GM12878 (cell line): ENCODE measurements around the gene MISP3. TPM values are rescaled to one million over a fixed set of nuclear protein-coding genes. Genes with fewer than 3 reads are reported as not detected.

Experiments used
- ATAC-seq: fragments of 200-7000 bp; cut with Tn5 transposase; 3 replicates; pipeline ENCODE4 v1.9.1; 2020; ENCODE audit warnings: mild to moderate bottlenecking, moderate library complexity
- BruUV-seq: library from RNA; stranded (reverse); fragments of 400-500 nt; replicated peaks from 2 replicates; lab custom pipeline; 2021; lab: Mats Ljungman, UMichigan
- CTCF ChIA-PET: fragments of 300-600 bp; sonication (Branson Sonifier 250); formaldehyde crosslinking; extraction: SDS; loops from one replicate; lab custom pipeline; 2021; ENCODE audit warnings: inconsistent platforms; lab: Yijun Ruan, JAX
- POLR2A ChIA-PET: fragments of 350-600 bp; formaldehyde crosslinking; extraction: SDS; loops from one replicate; lab custom pipeline; 2021; ENCODE audit warnings: inconsistent platforms; lab: Charles Lee
- RAD21 ChIA-PET: fragments of 300-600 bp; sonication (Branson Sonifier 250); formaldehyde crosslinking; loops from one replicate; lab custom pipeline; 2023; ENCODE audit warnings: antibody characterized with exemption; ENCODE audit not compliant: unreplicated experiment; lab: Charles Lee
- SMC1A ChIA-PET: fragments of 300-600 bp; sonication (Branson Sonifier 250); formaldehyde crosslinking; loops from one replicate; lab custom pipeline; 2023; ENCODE audit not compliant: unreplicated experiment, uncharacterized antibody; lab: Charles Lee
- DNase-seq: peaks from one replicate; pipeline ENCODE4 v3.0.0-alpha.2; 2011; ENCODE audit warnings: low read depth, low spot score
- FAIRE-seq: peaks from 3 replicates; lab custom pipeline; 2011; peaks lifted over from hg19 to GRCh38; lab: Jason Lieb, UNC
- H2AFZ ChIP-seq: 2 replicates; pipeline ENCODE4 v1.6.0; 2011; ENCODE audit warnings: low read depth, low read length, control low read depth; ENCODE audit not compliant: control insufficient read depth
- H3K27ac ChIP-seq: 2 replicates; pipeline ENCODE4 v1.5.1; 2011; ENCODE audit warnings: control low read depth; ENCODE audit not compliant: control insufficient read depth, insufficient read depth
- H3K27me3 ChIP-seq, 2 experiments: replicated peaks in 1 of 2; 2 replicates each; pipeline versions ENCODE4 v1.6.0 to v1.6.1; 2011; ENCODE audit warnings: low read length in 1 of 2; ENCODE audit not compliant: control insufficient read depth in 2 of 2, insufficient read depth in 2 of 2
- H3K36me3 ChIP-seq, 2 experiments: 2 replicates each; pipeline ENCODE4 v1.5.1; 2011; ENCODE audit warnings: low read length in 1 of 2; ENCODE audit not compliant: control insufficient read depth in 2 of 2, insufficient read depth in 2 of 2
- H3K4me1 ChIP-seq: 2 replicates; pipeline ENCODE4 v1.6.1; 2011; ENCODE audit warnings: mild to moderate bottlenecking, low read length, moderate library complexity, mixed read lengths; ENCODE audit not compliant: control insufficient read depth, insufficient read depth
- H3K4me2 ChIP-seq: 2 replicates; pipeline ENCODE4 v1.6.0; 2011; ENCODE audit warnings: control low read depth; ENCODE audit not compliant: control insufficient read depth, insufficient read depth
- H3K4me3 ChIP-seq: fragments of 200-600 bp; sonication (generic); 2 replicates; pipeline ENCODE4 v1.5.1; 2016
- H3K79me2 ChIP-seq: 2 replicates; pipeline ENCODE4 v1.6.0; 2011; ENCODE audit warnings: low read length; ENCODE audit not compliant: control insufficient read depth, insufficient read depth
- H3K9ac ChIP-seq: 2 replicates; pipeline ENCODE4 v1.8.0; 2011; ENCODE audit warnings: low read length, control low read depth, mixed read lengths; ENCODE audit not compliant: control insufficient read depth, insufficient read depth
- H3K9me3 ChIP-seq: replicated peaks from 3 replicates; pipeline ENCODE4 v1.5.1; 2011; ENCODE audit warnings: mild to moderate bottlenecking, low read length; ENCODE audit not compliant: control insufficient read depth, insufficient read depth
- H4K20me1 ChIP-seq: 2 replicates; pipeline ENCODE4 v1.6.0; 2011; ENCODE audit not compliant: control insufficient read depth, insufficient read depth
- ATF3 ChIP-seq: IDR thresholded peaks from 2 replicates; pipeline ENCODE4 v1.6.1; 2011; ENCODE audit warnings: low read depth, mild to moderate bottlenecking, low read length, moderate library complexity, borderline replicate concordance; ENCODE audit errors: extremely low read depth
- BCL3 ChIP-seq: IDR thresholded peaks from 2 replicates; pipeline ENCODE4 v1.6.1; 2011; ENCODE audit warnings: borderline replicate concordance, low read depth, mild to moderate bottlenecking, moderate library complexity, low read length; ENCODE audit not compliant: insufficient read depth, poor library complexity, severe bottlenecking
- BMI1 ChIP-seq: fragments of 450-650 bp; IDR thresholded peaks from 2 replicates; pipeline ENCODE4 v1.6.1; 2016; ENCODE audit warnings: mild to moderate bottlenecking, moderate library complexity, borderline replicate concordance
- ETV6 ChIP-seq, 2 experiments: fragments of 450-650 bp in 1 of 2; IDR thresholded peaks in 1 of 2; conservative IDR thresholded peaks in 1 of 2; 2 replicates each; pipeline ENCODE4 v1.6.1; 2014; ENCODE audit warnings: antibody characterized with exemption in 1 of 2, borderline replicate concordance in 1 of 2, low read depth in 1 of 2, mild to moderate bottlenecking in 1 of 2, moderate library complexity in 1 of 2
- MXI1 ChIP-seq: fragments of 150-350 bp; IDR thresholded peaks from 2 replicates; pipeline ENCODE4 v1.6.1; 2011; ENCODE audit warnings: low read depth, mild to moderate bottlenecking, inconsistent platforms, low read length, improper control_type of control experiment
- NFYA ChIP-seq: IDR thresholded peaks from 2 replicates; pipeline ENCODE4 v1.6.1; 2011; ENCODE audit warnings: low read depth, mild to moderate bottlenecking, low read length, improper control_type of control experiment, borderline replicate concordance
- SIN3A ChIP-seq: IDR thresholded peaks from 2 replicates; pipeline ENCODE4 v1.6.1; 2012; ENCODE audit warnings: low read depth, low read length, improper control_type of control experiment
- SUPT20H ChIP-seq: IDR thresholded peaks from 2 replicates; pipeline ENCODE4 v1.6.1; 2011; ENCODE audit warnings: low read depth, mild to moderate bottlenecking, low read length, moderate library complexity, borderline replicate concordance; ENCODE audit not compliant: control insufficient read depth
- TARDBP ChIP-seq: IDR thresholded peaks from 2 replicates; pipeline ENCODE4 v1.6.1; 2016; ENCODE audit warnings: borderline replicate concordance
- TBL1XR1 ChIP-seq: IDR thresholded peaks from 2 replicates; pipeline ENCODE4 v1.6.1; 2012; ENCODE audit warnings: low read depth, low read length, improper control_type of control experiment
- WGBS: methylation state at CpG from one replicate; pipeline ENCODE4 v1.1.6; 2016; ENCODE audit warnings: low lambda C conversion rate; ENCODE audit not compliant: insufficient replicate concordance, insufficient coverage; ENCODE audit errors: missing lambda C conversion rate; 5-methylcytosine and 5-hydroxymethylcytosine counted together
- in situ Hi-C: fragments of 300-500 bp; cut with MboI; formaldehyde crosslinking; loops from 9 replicates; pipeline ENCODE4 v1.14.3; 2018; ENCODE audit warnings: mixed read lengths
- intact Hi-C: fragments of 100-400 bp; cut with micrococcal nuclease; formaldehyde crosslinking; loops from one replicate; pipeline ENCODE4 v1.14.2; 2022; ENCODE audit not compliant: unreplicated experiment
- polyA plus RNA-seq, 11 experiments: library from polyadenylated mRNA; depleted of rRNA in 4 of 11; unstranded in 6 of 11; stranded (reverse) in 5 of 11; fragments of >200 nt; fragmentation: Nextera tagmentation in 4 of 11; fragmentation: Illumina TruSeq in 1 of 11; extraction: Ambion mirVana in 4 of 11; extraction: Trizol in 1 of 11; gene quantifications; 1 replicate in 1 of 11; 2 replicates in 10 of 11; pipeline versions ENCODE4 v1.2.1 to v1.2.3, GENCODE V29; 2011 to 2016; ENCODE audit warnings: inconsistent platforms in 2 of 11, missing spikeins in 2 of 11, low read depth in 1 of 11
- total RNA-seq, 4 experiments: library from RNA; depleted of rRNA in 3 of 4; stranded (reverse); fragments of >200 nt in 3 of 4; fragmentation: Illumina TruSeq in 1 of 4; extraction: Trizol in 1 of 4; gene quantifications; 2 replicates each; pipeline versions ENCODE4 v1.2.1 to v1.2.3, GENCODE V29; 2013 to 2021

Gene MISP3
- total and polyA plus RNA-seq, 10 of the 15 experiments (the other 5 are each of a cell fraction or from before 2014, with no cell fraction given): 0.07 to 1.4 (median 0.64) TPM

GRCh38 chr19:14051980-14052379 lies 20.6 kb upstream of the MISP3 start:
- no peaks in the 10 kb centered on the region; a peak in 1 of 4 replicates for H3K27me3 ChIP-seq
- intact Hi-C loops (no loop called here), in situ Hi-C loops (loop anchor here (25.0 kb wide), 1 partner anchor 765 kb away; no protein-coding TSS in a partner anchor)
- H3K4me2 ChIP-seq: no peak overlapping the region
- no peaks in the 10 kb centered on the region for H3K79me2 ChIP-seq
- no peaks in the 10 kb centered on the region for H4K20me1 ChIP-seq
- no peaks in the 10 kb centered on the region for H3K4me1 ChIP-seq
- ATAC-seq: no peak
- DNase-seq: no peak
- no peak overlapping the region for H3K27ac ChIP-seq
- CTCF ChIA-PET: interaction anchor here (0.5 to 2.4 kb wide), 4 partner anchors 9 to 173 kb away, joined by 3 to 14 read pairs (median 4); no protein-coding TSS in a partner anchor
- TF ChIP-seq NFYA (no peak), SIN3A (no peak), TARDBP (no peak), SUPT20H (no peak), ATF3 (no peak), TBL1XR1 (no peak), ETV6 (conservative IDR thresholded peaks at IDR 0.05 in 1 of 2, IDR thresholded peaks at IDR 0.05 in 1 of 2; ENCODE audit: borderline replicate concordance in 1 of 2, low read depth in 1 of 2) (no peak), BCL3 (no peak), MXI1 (no peak), BMI1 (no peak)
- RAD21 ChIA-PET: no interaction called here
- H3K9ac ChIP-seq: no peak overlapping the region
- H3K4me3 ChIP-seq: no peak overlapping the region
- FAIRE-seq: no peak
- peaks cover 2% of the 10 kb centered on the region; the same call in 1 of the 3 replicates for H3K9me3 ChIP-seq
- H3K36me3 ChIP-seq: peaks cover 8 to 12% of the 10 kb centered on the region in 2 experiments; a peak in 3 of 4 replicates
- 70% methylated on average over 8 of the region's 9 CpGs for WGBS
- POLR2A ChIA-PET: no interaction called here
- SMC1A ChIA-PET: interaction anchor here (0.7 kb wide), 1 partner anchor 170 kb away, joined by 3 read pairs; no protein-coding TSS in a partner anchor
- BruUV-seq: no TSS peak
- H2AFZ ChIP-seq: no peak overlapping the region
